DMS153 treated with DMSO at 0.1 percent for 48 hours (cell line): ENCODE data around the gene TFCP2.

Experiments used
- DNase-seq: peaks from one replicate; lab custom pipeline; 2025; ENCODE audit not compliant: unreplicated experiment; lab: John Stamatoyannopoulos, UW

TFCP2 gene

GRCh38 chr12:51047655-51048540 lies 125.0 kb downstream of the TFCP2 start, which contains the start of gene LETMD1:
Gene LETMD1, plus strand, starts transcription at chr12:51048327. Its CDS starts 30 bp downstream, at chr12:51048357.
- DNase-seq: peak; percentile 96
